Memory B cell (primary cell): Measurements from ENCODE around the gene UNK.
A peak's percentile ranks its signal among the peaks of the same experiment; 100 is the strongest.

Source experiments
- ATAC-seq: fragments of 150-1000 bp; cut with Tn5 transposase; 2 replicates; pipeline ENCODE4 v1.10.0; 2021; ENCODE audit warnings: low read depth, mild to moderate bottlenecking, moderate library complexity
- DNase-seq, 2 donors: peaks; one replicate each; pipeline ENCODE4 v3.0.0; 2022; ENCODE audit warnings: low spot score in 2 of 2
- H3K27ac Mint-ChIP-seq: one replicate; pipeline ENCODE4 v1.8.0; 2022; ENCODE audit warnings: mild to moderate bottlenecking, moderate library complexity, mixed read lengths
- H3K27me3 Mint-ChIP-seq: one replicate; pipeline ENCODE4 v1.8.0; 2022; ENCODE audit warnings: mixed read lengths
- H3K36me3 Mint-ChIP-seq: one replicate; pipeline ENCODE4 v1.8.0; 2022; ENCODE audit warnings: mild to moderate bottlenecking, mixed read lengths
- H3K4me1 Mint-ChIP-seq: one replicate; pipeline ENCODE4 v1.8.0; 2022; ENCODE audit warnings: mixed read lengths
- H3K4me3 Mint-ChIP-seq: one replicate; pipeline ENCODE4 v1.8.0; 2022; ENCODE audit warnings: mild to moderate bottlenecking, moderate library complexity, mixed read lengths
- H3K9me3 Mint-ChIP-seq: one replicate; pipeline ENCODE4 v1.8.0; 2022; ENCODE audit warnings: mixed read lengths

UNK gene

GRCh38 chr17:75784473-75785015 is at the start of gene UNK:
Gene UNK, plus strand, starts transcription at chr17:75784806. Its CDS starts 75 bp downstream, at chr17:75784881.
- Mint-ChIP-seq H3K27me3 (no peaks in the 10 kb centered on the region), H3K27ac (peak within 1 kb of the TSS; percentile 100), H3K9me3 (no peaks in the 10 kb centered on the region), H3K4me1 (peaks cover 21% of the 10 kb centered on the region), H3K36me3 (peaks cover 2% of the 10 kb centered on the region), H3K4me3 (peak within 1 kb of the TSS; percentile 94)
- ATAC-seq (peak; percentile 62), DNase-seq (peak; percentile 92 to 94)

GRCh38 chr17:75736173-75736835 is 48.3 kb upstream of the UNK start:
- Mint-ChIP-seq H3K9me3 (no peaks in the 10 kb centered on the region), H3K27ac (no peak overlapping the region), H3K4me3 (no peak overlapping the region)

GRCh38 chr17:75737133-75737962 is 47.3 kb upstream of the UNK start:
- no peak for ATAC-seq
- H3K9me3 Mint-ChIP-seq: no peaks in the 10 kb centered on the region
- no peak for DNase-seq
- H3K27ac Mint-ChIP-seq: no peak overlapping the region
- H3K36me3 Mint-ChIP-seq: no peaks in the 10 kb centered on the region
- peaks cover 15% of the 10 kb centered on the region for H3K4me1 Mint-ChIP-seq
- H3K27me3 Mint-ChIP-seq: peaks cover 1% of the 10 kb centered on the region
- no peak overlapping the region for H3K4me3 Mint-ChIP-seq

More at GRCh38 chr17:75736173-75736835, 48.3 kb upstream of the UNK start:
- Mint-ChIP-seq H3K27me3 (peaks cover 1% of the 10 kb centered on the region), H3K4me1 (peaks cover 15% of the 10 kb centered on the region), H3K36me3 (no peaks in the 10 kb centered on the region)
- no peak for DNase-seq
- ATAC-seq: no peak

DNA sequence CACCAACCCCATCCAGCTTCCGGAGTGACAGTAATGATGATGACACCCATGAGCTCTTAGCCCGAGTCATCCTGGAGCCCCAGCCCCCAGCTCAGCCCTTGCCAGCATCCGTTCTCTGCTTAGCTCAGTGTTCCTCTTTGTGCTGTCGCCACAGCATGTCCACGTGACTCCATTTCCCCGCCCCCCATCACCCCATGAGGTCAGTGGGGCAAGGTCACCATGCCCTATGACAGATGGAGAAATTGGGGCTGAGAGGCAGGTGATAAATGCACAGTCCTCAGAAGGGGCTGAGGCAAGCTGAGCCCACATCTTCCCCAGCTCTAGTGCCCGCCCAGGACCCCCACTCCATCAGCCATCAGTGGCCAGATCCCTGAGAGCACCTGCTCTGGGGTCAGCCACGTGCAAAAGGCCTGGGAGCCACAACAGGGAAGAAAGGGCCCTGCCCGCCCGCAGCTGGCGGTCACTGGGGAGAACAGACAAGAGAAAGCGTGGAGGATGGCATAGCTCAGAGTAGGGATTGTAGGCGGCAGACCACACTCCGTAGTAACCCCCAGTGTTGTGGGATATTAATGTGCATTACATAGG is 46.3 kb upstream of the UNK start:
- H3K4me3 Mint-ChIP-seq: no peak overlapping the region
- H3K27me3 Mint-ChIP-seq: peaks cover 1% of the 10 kb centered on the region
- no peaks in the 10 kb centered on the region for H3K9me3 Mint-ChIP-seq
- no peak overlapping the region for H3K27ac Mint-ChIP-seq
- peaks cover 15% of the 10 kb centered on the region for H3K4me1 Mint-ChIP-seq
- peak; percentile 61 for ATAC-seq
- no peak for DNase-seq
- H3K36me3 Mint-ChIP-seq: no peaks in the 10 kb centered on the region

- H3K4me3 Mint-ChIP-seq: no peak overlapping the region
- no peak overlapping the region for H3K27ac Mint-ChIP-seq
- H3K9me3 Mint-ChIP-seq: no peaks in the 10 kb centered on the region
Observed at GRCh38 chr17:75739174-75739573, 45.4 kb upstream of the UNK start.

GRCh38 chr17:75739801-75740200 is 44.8 kb upstream of the UNK start:
- Mint-ChIP-seq H3K9me3 (no peaks in the 10 kb centered on the region), H3K4me1 (peaks cover 9% of the 10 kb centered on the region), H3K27ac (no peak overlapping the region), H3K4me3 (no peak overlapping the region), H3K36me3 (no peaks in the 10 kb centered on the region), H3K27me3 (peaks cover 1% of the 10 kb centered on the region)
- ATAC-seq: no peak
- no peak for DNase-seq

More at GRCh38 chr17:75739174-75739573, 45.4 kb upstream of the UNK start:
- peaks cover 15% of the 10 kb centered on the region for H3K4me1 Mint-ChIP-seq
- no peaks in the 10 kb centered on the region for H3K36me3 Mint-ChIP-seq
- peaks cover 1% of the 10 kb centered on the region for H3K27me3 Mint-ChIP-seq
- DNase-seq (no peak), ATAC-seq (no peak)

DNA sequence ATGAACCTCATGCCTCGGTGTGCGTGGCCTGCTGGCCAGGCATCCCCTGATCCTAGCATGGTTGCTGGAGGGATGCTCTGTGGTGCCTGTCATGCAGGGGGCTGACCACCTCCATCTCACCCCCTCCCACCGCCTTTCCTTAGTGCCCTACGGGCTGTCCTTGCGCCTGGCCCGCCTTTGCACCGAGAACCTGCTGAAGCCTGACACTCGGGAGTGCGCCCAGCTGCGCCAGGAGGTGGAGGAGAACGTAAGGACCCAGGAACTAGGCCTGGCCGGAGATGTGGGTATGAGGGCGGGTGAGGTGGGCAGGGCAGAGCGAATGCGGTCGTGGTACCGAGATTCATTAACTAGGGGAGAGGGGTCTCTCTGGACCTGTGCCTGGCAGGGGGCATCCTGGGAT is 44.4 kb upstream of the UNK start:
- Mint-ChIP-seq H3K9me3 (no peaks in the 10 kb centered on the region), H3K27ac (no peak overlapping the region), H3K36me3 (no peaks in the 10 kb centered on the region), H3K27me3 (peaks cover 1% of the 10 kb centered on the region), H3K4me1 (peaks cover 9% of the 10 kb centered on the region), H3K4me3 (no peak overlapping the region)
- DNase-seq (no peak), ATAC-seq (no peak)

DNA sequence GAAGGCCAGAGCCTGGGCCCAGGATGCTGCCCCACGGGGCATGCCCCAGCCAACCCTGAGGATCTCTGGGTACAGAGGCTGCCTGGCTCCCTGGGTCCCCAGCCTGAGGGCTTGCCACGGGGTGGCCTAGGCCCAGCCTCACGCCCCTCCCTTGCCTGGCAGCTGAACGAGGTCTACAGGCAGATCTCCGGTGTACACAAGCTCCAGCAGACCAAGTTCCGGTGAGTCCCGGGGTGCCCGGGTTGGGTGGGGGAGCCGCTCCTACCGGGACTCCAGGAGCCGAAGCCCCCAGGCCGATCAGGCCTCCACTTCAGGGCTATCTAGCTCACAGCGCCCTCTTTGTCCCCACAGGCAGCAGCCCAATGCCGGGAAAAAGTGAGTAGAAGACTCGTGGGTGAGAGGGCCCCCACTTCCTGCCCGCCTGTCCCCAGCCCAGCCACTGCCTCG is 44.0 kb upstream of the UNK start:
- Mint-ChIP-seq H3K36me3 (no peaks in the 10 kb centered on the region), H3K4me1 (peaks cover 9% of the 10 kb centered on the region), H3K27me3 (peaks cover under 1% of the 10 kb centered on the region), H3K4me3 (no peak overlapping the region), H3K27ac (no peak overlapping the region), H3K9me3 (no peaks in the 10 kb centered on the region)
- ATAC-seq (no peak), DNase-seq (no peak)

DNA sequence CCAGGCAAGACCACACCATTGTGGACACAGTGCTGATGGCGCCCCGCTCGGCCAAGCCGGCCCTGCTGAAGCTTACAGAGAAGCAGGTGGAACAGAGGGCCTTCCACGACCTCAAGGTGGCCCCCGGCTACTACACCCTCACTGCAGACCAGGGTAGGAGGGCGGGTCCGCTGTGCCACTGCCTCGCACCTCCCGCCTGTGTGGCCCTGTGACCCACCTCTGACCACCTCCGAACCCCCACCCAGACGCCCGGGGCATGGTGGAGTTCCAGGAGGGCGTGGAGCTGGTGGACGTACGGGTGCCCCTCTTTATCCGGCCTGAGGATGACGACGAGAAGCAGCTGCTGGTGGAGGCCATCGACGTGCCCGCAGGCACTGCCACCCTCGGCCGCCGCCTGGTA is 42.3 kb upstream of the UNK start:
- no peak for ATAC-seq
- Mint-ChIP-seq H3K27ac (no peak overlapping the region), H3K27me3 (no peaks in the 10 kb centered on the region), H3K36me3 (no peaks in the 10 kb centered on the region), H3K4me3 (no peak overlapping the region), H3K9me3 (no peaks in the 10 kb centered on the region), H3K4me1 (peaks cover 7% of the 10 kb centered on the region)
- DNase-seq: no peak

- H3K27me3 Mint-ChIP-seq: peaks cover 2% of the 10 kb centered on the region
Observed at GRCh38 chr17:75743625-75744206, 40.9 kb upstream of the UNK start.

GRCh38 chr17:75748706-75749105 is 35.9 kb upstream of the UNK start:
- Mint-ChIP-seq H3K36me3 (no peaks in the 10 kb centered on the region), H3K27me3 (peaks cover 2% of the 10 kb centered on the region), H3K4me3 (no peak overlapping the region), H3K9me3 (no peaks in the 10 kb centered on the region), H3K27ac (no peak overlapping the region), H3K4me1 (peaks cover 9% of the 10 kb centered on the region)
- DNase-seq (no peak), ATAC-seq (no peak)

More at GRCh38 chr17:75743625-75744206, 40.9 kb upstream of the UNK start:
- no peak for DNase-seq
- Mint-ChIP-seq H3K27ac (no peak overlapping the region), H3K4me1 (peaks cover 4% of the 10 kb centered on the region), H3K9me3 (no peaks in the 10 kb centered on the region), H3K36me3 (no peaks in the 10 kb centered on the region), H3K4me3 (no peak overlapping the region)
- ATAC-seq: no peak

DNA sequence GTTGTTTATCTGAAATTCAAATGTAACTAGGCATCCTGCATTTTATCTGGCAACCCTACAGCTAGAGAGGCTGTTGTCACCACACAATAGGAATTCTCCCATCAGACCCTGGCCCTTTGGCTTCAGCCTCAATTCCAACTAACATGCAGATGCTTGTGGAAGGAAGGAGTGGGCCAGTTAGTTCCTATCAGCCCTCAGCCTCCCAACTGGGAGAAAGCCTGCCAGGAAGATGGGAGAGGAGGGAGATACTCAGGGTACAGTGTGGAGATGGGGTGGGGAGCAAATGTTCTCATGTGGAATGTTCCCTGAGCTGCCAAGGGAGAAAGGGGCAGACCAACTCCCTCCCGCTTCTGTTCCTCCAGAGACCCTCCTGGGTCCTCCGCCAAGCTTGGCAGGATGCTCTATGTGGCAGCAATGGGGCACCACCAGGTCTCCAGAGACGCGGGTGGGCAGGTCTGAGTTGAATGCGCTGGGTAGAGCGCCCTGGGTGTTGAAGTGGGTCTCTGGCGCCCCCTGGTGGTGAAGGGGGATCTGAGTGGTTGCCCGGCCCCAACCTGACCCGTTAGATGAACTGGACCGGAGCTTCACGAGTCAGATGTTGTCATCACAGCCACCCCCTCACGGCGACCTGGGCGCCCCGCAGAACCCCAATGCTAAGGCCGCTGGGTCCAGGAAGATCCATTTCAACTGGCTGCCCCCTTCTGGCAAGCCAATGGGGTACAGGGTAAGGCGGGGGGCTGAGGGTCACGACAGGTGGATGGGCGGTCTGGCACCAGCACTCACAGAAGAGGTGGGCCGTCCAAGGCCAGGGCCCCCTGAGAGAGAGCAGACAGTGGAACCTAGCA is 34.8 kb upstream of the UNK start:
- Mint-ChIP-seq H3K27me3 (peaks cover 3% of the 10 kb centered on the region), H3K9me3 (no peaks in the 10 kb centered on the region), H3K36me3 (no peaks in the 10 kb centered on the region), H3K4me3 (no peak overlapping the region), H3K4me1 (peaks cover 12% of the 10 kb centered on the region), H3K27ac (no peak overlapping the region)
- ATAC-seq (peak; percentile 74), DNase-seq (peak; percentile 91 to 93)
